Measurements from ENCODE around the gene PAPPA2. TPM values are rescaled to one million over a fixed set of nuclear protein-coding genes. Genes with fewer than 3 reads are reported as not detected.

The PAPPA2 gene
- total and polyA plus RNA-seq, 2 of the 8 experiments (the other 6 are each of a cell fraction or from before 2014, with no cell fraction given), result 0.08 to 0.88 TPM

GRCh38 chr1:176850871-176851270 lies 387.9 kb downstream of the PAPPA2 start:
- Histone ChIP-seq H3K56ac (replicated peaks; ENCODE audit: insufficient read length, low read depth, low read length) (no peak overlapping the region), H2BK20ac (ENCODE audit: low read length) (no peak overlapping the region), H4K8ac (ENCODE audit: extremely low read depth, insufficient read depth, low read length) (no peak overlapping the region), H4K5ac (ENCODE audit: insufficient read length, low read depth, low read length) (no peak overlapping the region), H4K20me1 (replicated peaks in 1 of 2; ENCODE audit: control insufficient read depth in 1 of 2, insufficient read depth in 2 of 2, low read length in 2 of 2) (no peaks in the 10 kb centered on the region), H3K27me3 (replicated peaks in 1 of 4; ENCODE audit: control insufficient read depth in 3 of 4, extremely low read depth in 1 of 4, insufficient read depth in 3 of 4, low read length in 3 of 4) (no peaks in the 10 kb centered on the region), H4K91ac (replicated peaks; ENCODE audit: insufficient read length, low read length) (no peak overlapping the region), H3K27ac (ENCODE audit: low read depth, low read length) (no peak overlapping the region), H3K18ac (ENCODE audit: extremely low read depth, low read length) (no peak overlapping the region), H3K36me3 (ENCODE audit: control insufficient read depth in 2 of 4, insufficient read depth in 4 of 4, low read length in 3 of 4) (no peaks in the 10 kb centered on the region), H3K4me3 (ENCODE audit: extremely low read depth in 1 of 4, insufficient read depth in 2 of 4, low read depth in 3 of 4, low read length in 4 of 4) (no peak overlapping the region), H3K14ac (ENCODE audit: insufficient read length) (no peak overlapping the region), H3K9ac (replicated peaks in 1 of 4; ENCODE audit: extremely low read depth in 1 of 4, low read depth in 3 of 4, low read length in 3 of 4) (no peak overlapping the region), H3K4me1 (replicated peaks in 1 of 4; ENCODE audit: control insufficient read depth in 3 of 4, insufficient read depth in 4 of 4, low read length in 3 of 4) (no peaks in the 10 kb centered on the region), H3K23ac (ENCODE audit: insufficient read length) (no peak overlapping the region), H3K4ac (replicated peaks; ENCODE audit: insufficient read length, low read depth, low read length) (no peak overlapping the region), H2AFZ (ENCODE audit: low read length) (no peak overlapping the region), H3K79me2 (ENCODE audit: control insufficient read depth in 1 of 2, insufficient read depth in 2 of 2, low read length in 2 of 2) (no peaks in the 10 kb centered on the region), H3K79me1 (ENCODE audit: low read depth, low read length) (no peaks in the 10 kb centered on the region), H2BK15ac (ENCODE audit: low read length) (no peak overlapping the region), H2BK12ac (ENCODE audit: low read depth, low read length) (no peak overlapping the region), H2BK120ac (replicated peaks; ENCODE audit: low read depth, low read length) (no peak overlapping the region), H2BK5ac (ENCODE audit: low read depth, low read length) (no peak overlapping the region), H3K9me3 (ENCODE audit: insufficient read depth in 2 of 2, low read depth in 1 of 2, low read length in 1 of 2) (no peaks in the 10 kb centered on the region), H3K23me2 (ENCODE audit: low read depth, low read length) (no peaks in the 10 kb centered on the region), H3K4me2 (ENCODE audit: insufficient read depth in 1 of 2, low read depth in 2 of 2, low read length in 2 of 2) (no peak overlapping the region), H2AK5ac (ENCODE audit: low read depth, low read length) (no peak overlapping the region)
- no peak for FAIRE-seq
- TF ChIP-seq CHD1 (IDR thresholded peaks at IDR 0.05; ENCODE audit: low read depth, low read length) (no peak), ATF3 (IDR thresholded peaks at IDR 0.05; ENCODE audit: insufficient read depth, low read depth, low read length) (no peak), POLR2A (IDR thresholded peaks at IDR 0.05; ENCODE audit: control extremely low read depth in 1 of 2, low read depth in 2 of 2, low read length in 2 of 2) (no peak), KDM1A (IDR thresholded peaks at IDR 0.05; ENCODE audit: borderline replicate concordance, low read length) (no peak), MAFK (IDR thresholded peaks at IDR 0.05; ENCODE audit: low read depth, low read length) (no peak)
- no peak for DNase-seq (ENCODE audit: low read depth in 1 of 2, low spot score in 2 of 2)
- POLR2A ChIA-PET (ENCODE audit: partially characterized antibody), result no interaction called here
- CTCF ChIA-PET (ENCODE audit: partially characterized antibody), result interaction anchor here (1.0 kb wide), 1 partner anchor 291 kb away, joined by 3 read pairs; no protein-coding TSS in a partner anchor
- WGBS, 2 experiments (ENCODE audit: extremely low coverage in 1 of 2, insufficient coverage in 1 of 2, insufficient read length in 1 of 2, insufficient replicate concordance in 2 of 2, low coverage in 1 of 2, low lambda C conversion rate in 2 of 2, missing lambda C conversion rate in 1 of 2), result 89% methylated on average over 4 of the region's 4 CpGs; no CpG with 5 or more reads in 1 of the 2 experiments
